Thyroid gland (tissue), 4 donors: ENCODE measurements around the gene GRIA4.

Source experiments
- CTCF ChIP-seq, 6 experiments: fragments of 200-600 bp in 3 of 6; fragments of 450-650 bp in 3 of 6; sonication (generic) in 3 of 6; IDR thresholded peaks; one replicate each; pipeline ENCODE4 v1.5.1; 2016 to 2019; ENCODE audit warnings: antibody characterized with exemption in 6 of 6, mild to moderate bottlenecking in 2 of 6, inconsistent platforms in 1 of 6, moderate library complexity in 1 of 6
- POLR2A ChIP-seq, 2 donors: fragments of 450-650 bp; IDR thresholded peaks; one replicate each; pipeline ENCODE4 v1.6.1; 2017; ENCODE audit warnings: antibody characterized with exemption in 2 of 2, mild to moderate bottlenecking in 2 of 2, moderate library complexity in 1 of 2

- no peak for TF ChIP-seq POLR2A (IDR thresholded peaks at IDR 0.05)
- no peak for TF ChIP-seq CTCF (IDR thresholded peaks at IDR 0.05)
Measured at GRCh38 chr11:106012744-106013143, 402.9 kb downstream of the GRIA4 start.
